ENCODE results near the gene BCAS3.

DNA sequence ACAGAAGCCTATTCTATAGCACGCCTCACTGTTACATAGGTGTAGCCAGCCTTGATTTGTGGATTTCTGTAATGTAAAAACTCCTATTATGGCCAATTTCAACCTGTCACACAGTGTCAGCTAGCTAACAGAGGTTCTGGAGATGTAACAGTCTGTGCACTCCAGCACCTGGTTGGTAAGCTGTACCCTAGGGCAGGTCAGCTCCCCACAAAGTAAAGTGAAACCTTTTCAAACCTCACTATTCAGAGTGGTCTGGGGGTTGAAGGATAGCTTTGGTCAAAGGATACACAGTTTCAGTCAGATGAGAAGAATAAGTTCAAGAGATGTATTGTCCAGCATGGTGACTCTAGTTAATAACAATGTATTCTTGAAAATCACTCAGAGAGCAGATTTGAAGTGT is 693.5 kb downstream of the BCAS3 start:
- TF ChIP-seq CTCF (IDR thresholded peaks at IDR 0.05) (no peak), POLR2A (IDR thresholded peaks at IDR 0.05) (no peak)

All from lower leg skin (tissue), 3 donors.